Measurements from ENCODE around the gene RARS1. TPM values are rescaled to one million over a fixed set of nuclear protein-coding genes. Genes with fewer than 3 reads are reported as not detected.

RARS1 gene
- total RNA-seq, 2 experiments from 2014 or later: 98.6 to 101 TPM

- ChIA-PET CTCF (no interaction called here), POLR2A (no interaction called here)
- Mint-ChIP-seq H3K4me1 (ENCODE audit: low read depth) (peaks cover 35% of the 10 kb centered on the region), H3K9me3 (no peaks in the 10 kb centered on the region), H3K27me3 (no peaks in the 10 kb centered on the region), H3K36me3 (peaks cover 47% of the 10 kb centered on the region), H3K27ac (no peak overlapping the region), H3K4me3 (no peak overlapping the region)
- DNase-seq: no peak
- intact Hi-C loops (cut with micrococcal nuclease): loop anchor here (5.0 kb wide), 1 partner anchor 1823 kb away; no protein-coding TSS in a partner anchor
Measured at GRCh38 chr5:168489059-168489458, 2.8 kb downstream of the RARS1 start.

DNA sequence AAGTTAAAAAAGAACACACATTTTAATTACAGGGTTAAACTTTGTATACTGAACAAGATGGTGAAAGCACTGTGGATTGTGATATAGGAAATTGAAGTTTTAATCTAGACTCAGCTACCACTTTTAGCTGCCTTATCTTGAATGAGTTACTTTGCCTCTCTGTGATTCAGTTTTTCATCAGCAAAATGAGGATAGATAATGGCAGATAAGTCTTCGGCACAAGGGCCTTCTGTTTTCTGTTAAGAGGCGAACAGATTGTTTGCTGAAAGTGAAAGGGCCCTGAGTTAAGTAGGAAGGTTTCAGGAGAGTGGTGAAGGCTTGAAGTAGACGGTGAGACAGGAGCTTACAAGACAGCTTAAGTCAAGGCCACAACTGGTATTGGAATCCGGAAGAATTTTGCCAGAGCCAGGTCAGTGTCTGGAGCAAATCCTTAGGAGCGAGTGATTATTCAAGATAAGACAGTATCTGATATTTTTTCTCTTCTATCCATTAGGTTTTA is 7.8 kb downstream of the RARS1 start:
- Mint-ChIP-seq H3K4me3 (no peak overlapping the region), H3K9me3 (no peaks in the 10 kb centered on the region), H3K27me3 (no peaks in the 10 kb centered on the region), H3K36me3 (peaks cover 62% of the 10 kb centered on the region), H3K27ac (no peak overlapping the region), H3K4me1 (ENCODE audit: low read depth) (peaks cover 8% of the 10 kb centered on the region)
- CTCF ChIA-PET: no interaction called here
- intact Hi-C loops (cut with micrococcal nuclease): no loop called here
- POLR2A ChIA-PET: no interaction called here
- DNase-seq: no peak

DNA sequence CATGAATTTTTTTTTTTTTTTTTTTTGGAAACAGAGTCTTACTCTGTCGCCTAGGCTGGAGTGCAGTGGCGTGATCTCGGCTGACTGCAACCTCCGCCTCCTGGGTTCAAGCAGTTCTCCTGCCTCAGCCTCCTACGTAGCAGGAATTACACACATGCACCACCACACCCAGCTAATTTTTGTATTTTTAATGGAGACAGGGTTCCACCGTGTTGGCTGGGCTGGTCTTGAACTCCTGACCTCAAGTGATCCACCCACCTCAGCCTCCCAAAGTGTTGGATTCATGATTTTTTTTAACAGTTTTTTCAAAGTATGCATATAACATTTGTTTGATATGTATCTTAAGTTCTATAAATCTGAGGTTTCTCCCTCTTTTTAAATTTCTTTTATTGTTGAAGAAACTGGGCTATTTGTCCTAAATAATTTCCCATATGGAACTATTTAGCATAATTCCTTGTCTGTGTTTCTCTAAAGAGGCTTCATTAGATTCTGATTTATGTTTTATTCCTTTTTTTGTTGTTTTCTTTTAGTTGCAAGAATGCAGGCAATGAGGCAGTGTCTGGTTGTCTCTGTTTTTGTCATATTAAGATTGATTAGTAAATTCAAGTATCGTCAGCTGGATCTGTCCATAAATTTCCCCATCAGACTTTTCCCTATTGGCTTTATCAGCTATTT is 16.4 kb downstream of the RARS1 start:
- no peak overlapping the region for H3K4me3 Mint-ChIP-seq
- H3K27ac Mint-ChIP-seq: no peak overlapping the region
- DNase-seq: no peak
- CTCF ChIA-PET: no interaction called here
- H3K9me3 Mint-ChIP-seq: no peaks in the 10 kb centered on the region
- H3K4me1 Mint-ChIP-seq (ENCODE audit: low read depth): no peaks in the 10 kb centered on the region
- POLR2A ChIA-PET: no interaction called here
- H3K36me3 Mint-ChIP-seq: peaks cover 39% of the 10 kb centered on the region
- no peaks in the 10 kb centered on the region for H3K27me3 Mint-ChIP-seq
- intact Hi-C loops (cut with micrococcal nuclease): no loop called here

DNA sequence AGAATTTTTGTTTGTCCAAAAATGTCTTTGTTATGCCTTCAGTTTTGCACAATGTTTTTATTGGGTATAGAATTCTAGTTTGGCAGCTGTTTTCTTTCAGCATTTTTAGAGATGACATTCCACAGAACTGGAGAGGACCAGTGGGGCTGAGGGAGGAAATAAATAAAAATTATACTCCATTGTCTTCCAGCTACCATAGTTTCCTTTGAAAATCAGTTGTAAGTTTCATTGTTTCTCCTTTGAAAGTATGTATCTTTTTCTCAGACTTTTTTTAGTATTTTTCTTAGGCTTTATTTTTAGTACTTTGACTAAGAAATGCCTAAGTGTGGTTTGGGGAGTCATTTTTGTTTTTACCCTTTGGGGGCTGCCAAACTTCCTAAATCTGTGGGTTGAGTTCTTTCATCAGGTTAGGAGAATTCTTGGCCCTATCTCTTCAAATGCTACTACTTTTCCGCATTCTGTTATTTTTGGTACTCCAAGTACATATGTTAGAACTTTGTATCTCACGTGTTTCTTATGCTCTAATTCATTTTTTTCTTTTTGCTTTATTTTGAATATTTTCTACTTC is 27.7 kb downstream of the RARS1 start:
- H3K27ac Mint-ChIP-seq: no peak overlapping the region

GRCh38 chr5:168525856-168526255 is 39.6 kb downstream of the RARS1 start:
- CTCF ChIA-PET: interaction anchor here (0.7 kb wide), 1 partner anchor 9 kb away, joined by 3 read pairs; no protein-coding TSS in a partner anchor
- Mint-ChIP-seq H3K27ac (no peak overlapping the region), H3K4me3 (no peak overlapping the region), H3K4me1 (ENCODE audit: low read depth) (peaks cover 10% of the 10 kb centered on the region), H3K36me3 (peaks cover 21% of the 10 kb centered on the region), H3K27me3 (peaks cover 21% of the 10 kb centered on the region), H3K9me3 (no peaks in the 10 kb centered on the region)
- intact Hi-C loops (cut with micrococcal nuclease): no loop called here
- DNase-seq: no peak
- POLR2A ChIA-PET: no interaction called here

More for the DNA sequence above, 27.7 kb downstream of the RARS1 start:
- intact Hi-C loops (cut with micrococcal nuclease): no loop called here
- H3K27me3 Mint-ChIP-seq: no peaks in the 10 kb centered on the region
- ChIA-PET POLR2A (no interaction called here), CTCF (no interaction called here)
- peaks cover 12% of the 10 kb centered on the region for H3K9me3 Mint-ChIP-seq
- peaks cover 82% of the 10 kb centered on the region for H3K36me3 Mint-ChIP-seq
- H3K4me1 Mint-ChIP-seq (ENCODE audit: low read depth): no peaks in the 10 kb centered on the region
- no peak overlapping the region for H3K4me3 Mint-ChIP-seq
- no peak for DNase-seq

DNA sequence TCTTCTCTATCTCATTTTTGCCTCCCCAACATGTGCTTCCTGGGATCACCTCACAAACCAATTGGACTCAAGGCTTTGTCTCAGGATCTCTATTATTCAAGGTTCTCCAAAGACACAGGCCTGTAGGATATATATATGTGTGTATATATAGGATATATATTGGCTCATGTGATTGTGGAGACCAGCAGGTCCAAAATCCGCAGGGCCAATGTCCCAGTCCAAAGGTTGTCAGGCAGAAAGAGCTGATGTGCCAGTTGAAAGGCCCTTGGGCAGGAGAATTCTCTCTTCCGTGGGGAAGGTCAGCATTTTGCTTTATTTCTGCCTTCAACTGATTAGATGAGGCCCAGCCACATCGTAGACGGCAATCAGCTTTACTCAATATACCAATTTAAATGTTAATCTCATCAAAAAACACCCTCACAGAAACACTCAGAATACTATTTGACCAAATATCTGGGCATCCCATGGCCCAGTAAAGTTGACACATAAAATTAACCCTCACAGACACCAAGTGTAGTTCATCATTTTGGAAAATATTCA is 41.6 kb downstream of the RARS1 start:
- intact Hi-C loops (cut with micrococcal nuclease): no loop called here
- Mint-ChIP-seq H3K9me3 (no peaks in the 10 kb centered on the region), H3K4me3 (no peak overlapping the region), H3K27ac (no peak overlapping the region), H3K4me1 (ENCODE audit: low read depth) (peaks cover 10% of the 10 kb centered on the region), H3K36me3 (peaks cover 15% of the 10 kb centered on the region), H3K27me3 (peaks cover 33% of the 10 kb centered on the region)
- no peak for DNase-seq
- ChIA-PET CTCF (no interaction called here), POLR2A (no interaction called here)

- POLR2A ChIA-PET: no interaction called here
Measured at GRCh38 chr5:168528521-168529373, 42.5 kb downstream of the RARS1 start, which contains the start of gene FBLL1. TSS of gene FBLL1 (plus strand) at chr5:168529305. CDS start at chr5:168529505, 200 bp downstream.

GRCh38 chr5:168529374-168530234 is 43.3 kb downstream of the RARS1 start:
- DNase-seq: no peak
- POLR2A ChIA-PET: no interaction called here
- H3K9me3 Mint-ChIP-seq: no peaks in the 10 kb centered on the region
- CTCF ChIA-PET: no interaction called here
- H3K4me3 Mint-ChIP-seq: peak overlapping the region; percentile 55
- peaks cover 10% of the 10 kb centered on the region for H3K4me1 Mint-ChIP-seq (ENCODE audit: low read depth)
- no peak overlapping the region for H3K27ac Mint-ChIP-seq
- intact Hi-C loops (cut with micrococcal nuclease): no loop called here
- H3K27me3 Mint-ChIP-seq: peaks cover 35% of the 10 kb centered on the region
- H3K36me3 Mint-ChIP-seq: peaks cover 15% of the 10 kb centered on the region

More at GRCh38 chr5:168528521-168529373, 42.5 kb downstream of the RARS1 start, which contains the start of gene FBLL1:
- H3K27ac Mint-ChIP-seq: no peak within 1 kb of the TSS
- intact Hi-C loops (cut with micrococcal nuclease): no loop called here
- peaks cover 35% of the 10 kb centered on the region for H3K27me3 Mint-ChIP-seq
- peaks cover 10% of the 10 kb centered on the region for H3K4me1 Mint-ChIP-seq (ENCODE audit: low read depth)
- no peaks in the 10 kb centered on the region for H3K9me3 Mint-ChIP-seq
- H3K36me3 Mint-ChIP-seq: peaks cover 15% of the 10 kb centered on the region
- H3K4me3 Mint-ChIP-seq: peak within 1 kb of the TSS; percentile 61
- CTCF ChIA-PET: no interaction called here
- DNase-seq: peak; percentile 40

DNA sequence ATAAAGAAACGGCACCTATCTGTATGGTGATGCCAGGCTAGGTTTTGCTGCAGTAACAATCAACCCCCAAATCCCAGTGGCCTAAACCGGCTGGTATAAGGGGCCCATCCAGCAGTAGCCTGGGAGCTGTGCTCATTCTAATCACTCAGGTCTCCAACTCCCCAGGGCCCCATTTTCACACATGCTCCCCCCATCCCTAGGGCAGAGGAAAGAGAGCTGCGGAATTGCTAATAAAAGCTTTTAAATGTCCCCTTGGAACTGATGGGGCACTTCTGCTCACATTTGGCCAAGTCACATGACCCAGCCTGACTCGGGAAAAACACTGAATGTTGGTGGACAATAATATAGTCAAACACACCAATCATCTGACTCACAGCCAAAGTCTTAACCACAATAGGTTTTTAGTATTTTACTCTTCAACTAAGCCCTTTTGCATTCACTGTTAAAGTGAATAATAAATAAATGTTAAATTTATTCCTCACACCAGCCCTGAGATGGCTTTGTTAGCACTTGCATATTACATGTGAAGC is 44.4 kb downstream of the RARS1 start:
- ChIA-PET POLR2A (no interaction called here), CTCF (no interaction called here)
- DNase-seq: no peak
- Mint-ChIP-seq H3K27ac (no peak overlapping the region), H3K4me3 (no peak overlapping the region), H3K36me3 (peaks cover 15% of the 10 kb centered on the region), H3K4me1 (ENCODE audit: low read depth) (peaks cover 10% of the 10 kb centered on the region), H3K27me3 (peaks cover 35% of the 10 kb centered on the region), H3K9me3 (no peaks in the 10 kb centered on the region)
- intact Hi-C loops (cut with micrococcal nuclease): no loop called here

GRCh38 chr5:168531191-168531590 is 44.9 kb downstream of the RARS1 start:
- no peaks in the 10 kb centered on the region for H3K9me3 Mint-ChIP-seq
- ChIA-PET POLR2A (no interaction called here), CTCF (no interaction called here)
- no peak for DNase-seq
- H3K36me3 Mint-ChIP-seq: peaks cover 11% of the 10 kb centered on the region
- H3K4me1 Mint-ChIP-seq (ENCODE audit: low read depth): peaks cover 10% of the 10 kb centered on the region
- intact Hi-C loops (cut with micrococcal nuclease): no loop called here
- peaks cover 35% of the 10 kb centered on the region for H3K27me3 Mint-ChIP-seq
- H3K4me3 Mint-ChIP-seq: no peak overlapping the region
- no peak overlapping the region for H3K27ac Mint-ChIP-seq

DNA sequence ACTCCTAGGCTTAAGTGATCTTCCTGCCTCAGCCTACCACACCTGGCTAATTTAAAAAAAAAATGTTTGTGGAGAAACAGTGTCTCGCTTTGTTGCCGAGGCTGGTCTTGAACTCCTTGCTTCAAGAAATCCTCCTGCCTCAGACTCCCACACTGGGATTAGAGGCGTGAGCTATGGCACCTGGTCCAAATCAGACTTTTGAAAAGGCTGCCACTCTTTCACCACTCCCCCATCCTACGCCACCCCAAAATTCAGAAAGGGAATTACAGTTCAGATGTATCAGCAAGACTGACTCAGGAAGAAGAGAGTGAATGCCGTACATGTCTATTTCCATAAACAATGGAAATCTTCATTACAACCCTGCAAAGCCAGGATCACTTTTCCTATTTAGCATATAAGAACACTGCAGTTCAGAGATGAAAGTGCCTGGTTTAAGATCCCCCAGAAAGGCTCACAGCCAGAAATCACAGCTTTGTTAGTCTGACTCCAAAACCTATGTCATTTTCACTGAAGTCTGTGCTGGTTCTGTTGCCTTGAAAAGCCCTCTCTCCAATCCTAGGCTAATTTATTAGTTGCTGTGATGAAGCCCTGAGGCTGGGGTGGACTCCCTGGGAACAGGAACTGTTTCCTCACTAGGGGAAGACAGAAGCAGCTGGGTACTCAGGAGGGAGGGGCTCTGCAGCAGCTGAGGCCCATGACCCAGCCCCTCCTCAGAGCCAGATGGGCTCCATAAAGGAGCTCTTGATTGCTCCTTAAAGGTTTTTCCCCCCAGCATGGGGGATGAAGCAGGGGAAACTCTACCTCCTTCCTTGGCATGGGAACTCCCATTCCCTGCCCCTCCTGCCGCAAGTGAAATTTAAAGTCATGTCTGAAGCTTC is 46.0 kb downstream of the RARS1 start:
- intact Hi-C loops (cut with micrococcal nuclease): no loop called here
- POLR2A ChIA-PET: no interaction called here
- CTCF ChIA-PET: interaction anchor here (0.6 kb wide), 1 partner anchor 46 kb away, joined by 3 read pairs; the partner anchor contains the start of gene RARS1
- Mint-ChIP-seq H3K4me3 (no peak overlapping the region), H3K4me1 (ENCODE audit: low read depth) (peaks cover 10% of the 10 kb centered on the region), H3K27ac (no peak overlapping the region), H3K36me3 (peaks cover 9% of the 10 kb centered on the region), H3K9me3 (no peaks in the 10 kb centered on the region), H3K27me3 (peaks cover 35% of the 10 kb centered on the region)
- no peak for DNase-seq
